ENCODE data around the gene CYP17A1.

- no peak for TF ChIP-seq POLR2A (IDR thresholded peaks at IDR 0.05)
- TF ChIP-seq CTCF (IDR thresholded peaks at IDR 0.05) = no peak
- TF ChIP-seq POLR2AphosphoS5 (IDR thresholded peaks at IDR 0.05) = no peak
Observed at GRCh38 chr10:102801978-102802377, 35.2 kb downstream of the CYP17A1 start.
